ENCODE measurements around the gene LCORL. TPM values are rescaled to one million over a fixed set of nuclear protein-coding genes. Genes with fewer than 3 reads are reported as not detected.

The LCORL gene
- total RNA-seq, 1 donor from 2014 or later, result 10.3 TPM

GRCh38 chr4:17807446-17807845, 214.1 kb downstream of the LCORL start:
- no peak for FAIRE-seq
- Histone ChIP-seq H3K4me1 (ENCODE audit: insufficient read depth, low read length) (peaks cover 18% of the 10 kb centered on the region), H3K27me3 (ENCODE audit: insufficient read depth, low read length) (no peaks in the 10 kb centered on the region), H3K79me2 (ENCODE audit: insufficient read depth, low read length) (peaks cover 90% of the 10 kb centered on the region), H3K9me3 (ENCODE audit: insufficient read depth, low read depth, low read length) (no peaks in the 10 kb centered on the region), H3K36me3 (ENCODE audit: insufficient read depth, low read length) (peaks cover 21% of the 10 kb centered on the region), H4K20me1 (ENCODE audit: insufficient read depth, low read length) (peaks cover 44% of the 10 kb centered on the region), H3K4me2 (ENCODE audit: low read length) (peak overlapping the region; percentile 96), H3K4me3 (ENCODE audit: insufficient read depth, low read depth, low read length) (peak overlapping the region; percentile 38), H3K27ac (ENCODE audit: low read depth, low read length) (no peak overlapping the region), H2AFZ (ENCODE audit: low read depth, low read length) (no peak overlapping the region), H3K9ac (ENCODE audit: low read length) (peak overlapping the region; percentile 36)
- Mint-ChIP-seq H3K36me3 (ENCODE audit: low read depth, unreplicated experiment) (peaks cover 11% of the 10 kb centered on the region), H3K9me3 (ENCODE audit: unreplicated experiment) (no peaks in the 10 kb centered on the region), H3K27me3 (ENCODE audit: low read depth, unreplicated experiment) (no peaks in the 10 kb centered on the region), H3K4me1 (ENCODE audit: low read depth, unreplicated experiment) (peaks cover 20% of the 10 kb centered on the region), H3K4me3 (ENCODE audit: unreplicated experiment) (peak overlapping the region; percentile 66), H3K27ac (ENCODE audit: unreplicated experiment) (no peak overlapping the region)
- no peak for DNase-seq (ENCODE audit: low read depth)
- no peak for TF ChIP-seq EZH2 (IDR thresholded peaks at IDR 0.05; ENCODE audit: insufficient read depth, low read length)
- TF ChIP-seq CTCF (IDR thresholded peaks at IDR 0.05; ENCODE audit: insufficient read depth, low read depth, low read length), result no peak

- no peaks in the 10 kb centered on the region for H3K27me3 ChIP-seq (ENCODE audit: insufficient read depth, low read length)
- H3K4me2 ChIP-seq (ENCODE audit: low read length), result no peak overlapping the region
- Mint-ChIP-seq H3K27me3 (ENCODE audit: low read depth, unreplicated experiment) (no peaks in the 10 kb centered on the region), H3K4me1 (ENCODE audit: low read depth, unreplicated experiment) (peaks cover 16% of the 10 kb centered on the region), H3K4me3 (ENCODE audit: unreplicated experiment) (no peak overlapping the region), H3K36me3 (ENCODE audit: low read depth, unreplicated experiment) (peaks cover 11% of the 10 kb centered on the region), H3K9me3 (ENCODE audit: unreplicated experiment) (no peaks in the 10 kb centered on the region), H3K27ac (ENCODE audit: unreplicated experiment) (no peak overlapping the region)
- H4K20me1 ChIP-seq (ENCODE audit: insufficient read depth, low read length), result peaks cover 46% of the 10 kb centered on the region
- H2AFZ ChIP-seq (ENCODE audit: low read depth, low read length), result no peak overlapping the region
- H3K36me3 ChIP-seq (ENCODE audit: insufficient read depth, low read length), result peaks cover 24% of the 10 kb centered on the region
- peaks cover 14% of the 10 kb centered on the region for H3K4me1 ChIP-seq (ENCODE audit: insufficient read depth, low read length)
- H3K9me3 ChIP-seq (ENCODE audit: insufficient read depth, low read depth, low read length), result no peaks in the 10 kb centered on the region
- no peak overlapping the region for H3K27ac ChIP-seq (ENCODE audit: low read depth, low read length)
- H3K4me3 ChIP-seq (ENCODE audit: insufficient read depth, low read depth, low read length), result no peak overlapping the region
- DNase-seq (ENCODE audit: low read depth), result no peak
- no peak for TF ChIP-seq CTCF (IDR thresholded peaks at IDR 0.05; ENCODE audit: insufficient read depth, low read depth, low read length)
- TF ChIP-seq EZH2 (IDR thresholded peaks at IDR 0.05; ENCODE audit: insufficient read depth, low read length), result no peak
- H3K79me2 ChIP-seq (ENCODE audit: insufficient read depth, low read length), result peaks cover 80% of the 10 kb centered on the region
- no peak for FAIRE-seq
- H3K9ac ChIP-seq (ENCODE audit: low read length), result no peak overlapping the region
These were observed 215.9 kb downstream of the LCORL start for GRCh38 chr4:17805580-17806155.

GRCh38 chr4:17797808-17798207, 223.7 kb downstream of the LCORL start:
- no peak overlapping the region for H3K4me3 ChIP-seq (ENCODE audit: insufficient read depth, low read depth, low read length)
- no peak overlapping the region for H3K4me2 ChIP-seq (ENCODE audit: low read length)
- Mint-ChIP-seq H3K27me3 (ENCODE audit: low read depth, unreplicated experiment) (no peaks in the 10 kb centered on the region), H3K4me1 (ENCODE audit: low read depth, unreplicated experiment) (no peaks in the 10 kb centered on the region), H3K4me3 (ENCODE audit: unreplicated experiment) (no peak overlapping the region), H3K9me3 (ENCODE audit: unreplicated experiment) (no peaks in the 10 kb centered on the region), H3K36me3 (ENCODE audit: low read depth, unreplicated experiment) (peaks cover 2% of the 10 kb centered on the region), H3K27ac (ENCODE audit: unreplicated experiment) (no peak overlapping the region)
- DNase-seq (ENCODE audit: low read depth), result no peak
- H3K4me1 ChIP-seq (ENCODE audit: insufficient read depth, low read length), result no peaks in the 10 kb centered on the region
- H4K20me1 ChIP-seq (ENCODE audit: insufficient read depth, low read length), result peaks cover 7% of the 10 kb centered on the region
- no peak overlapping the region for H2AFZ ChIP-seq (ENCODE audit: low read depth, low read length)
- no peak for FAIRE-seq
- H3K27me3 ChIP-seq (ENCODE audit: insufficient read depth, low read length), result no peaks in the 10 kb centered on the region
- H3K79me2 ChIP-seq (ENCODE audit: insufficient read depth, low read length), result peaks cover 7% of the 10 kb centered on the region
- H3K9me3 ChIP-seq (ENCODE audit: insufficient read depth, low read depth, low read length), result no peaks in the 10 kb centered on the region
- H3K9ac ChIP-seq (ENCODE audit: low read length), result no peak overlapping the region
- TF ChIP-seq EZH2 (IDR thresholded peaks at IDR 0.05; ENCODE audit: insufficient read depth, low read length), result no peak
- no peak for TF ChIP-seq CTCF (IDR thresholded peaks at IDR 0.05; ENCODE audit: insufficient read depth, low read depth, low read length)
- H3K27ac ChIP-seq (ENCODE audit: low read depth, low read length), result no peak overlapping the region
- peaks cover 15% of the 10 kb centered on the region for H3K36me3 ChIP-seq (ENCODE audit: insufficient read depth, low read length)
